Vagina (tissue), 2 donors: Measurements from ENCODE around the gene SPEG. TPM values are rescaled to one million over a fixed set of nuclear protein-coding genes. Genes with fewer than 3 reads are reported as not detected.

Experiments
- DNase-seq, 2 donors: peaks; one replicate each; pipeline ENCODE4 v3.0.0-alpha.2; 2017; ENCODE audit errors: extremely low spot score in 2 of 2
- H3K27ac ChIP-seq: fragments of 200-600 bp; sonication (generic); one replicate; pipeline ENCODE4 v1.5.1; 2019
- H3K27me3 ChIP-seq: fragments of 200-600 bp; sonication (generic); one replicate; pipeline ENCODE4 v1.5.1; 2019
- H3K36me3 ChIP-seq, 2 donors: fragments of 200-600 bp; sonication (generic); one replicate each; pipeline ENCODE4 v1.5.1; 2017 to 2019
- H3K4me1 ChIP-seq: fragments of 200-600 bp; sonication (generic); one replicate; pipeline ENCODE4 v1.5.1; 2019
- H3K4me3 ChIP-seq, 2 donors: fragments of 200-600 bp; sonication (generic); 1 replicate in 1 of 2; 2 replicates in 1 of 2; pipeline ENCODE4 v1.5.1; 2016 to 2019
- H3K9me3 ChIP-seq: fragments of 200-600 bp; sonication (generic); one replicate; pipeline ENCODE4 v1.5.1; 2019
- POLR2A ChIP-seq, 2 donors: fragments of 450-650 bp; IDR thresholded peaks; one replicate each; pipeline ENCODE4 v1.6.1; 2017; ENCODE audit warnings: antibody characterized with exemption in 2 of 2, mild to moderate bottlenecking in 2 of 2, moderate library complexity in 2 of 2
- POLR2AphosphoS5 ChIP-seq, 2 donors: sonication (generic); formaldehyde crosslinking; IDR thresholded peaks; one replicate each; pipeline ENCODE4 v1.9.0; 2017; ENCODE audit warnings: antibody characterized with exemption in 2 of 2, mild to moderate bottlenecking in 2 of 2, low read depth in 1 of 2; ENCODE audit not compliant: insufficient read depth in 1 of 2
- intact Hi-C: fragments of 100-400 bp; cut with DNase I; formaldehyde crosslinking; loops from one replicate; pipeline ENCODE4 v1.15.1; 2023
- total RNA-seq: library from RNA; depleted of rRNA; stranded (reverse); fragments of >200 nt; gene quantifications from one replicate; pipeline ENCODE4 v1.2.3, GENCODE V29; 2016
- TF ChIP-seq, protein P1 (sequence below), 3 experiments: fragments of 450-650 bp in 2 of 3; fragments of 200-600 bp in 1 of 3; sonication (generic) in 1 of 3; IDR thresholded peaks; one replicate each; pipeline ENCODE4 v1.5.1; 2017 to 2019; ENCODE audit warnings: antibody characterized with exemption in 3 of 3, mild to moderate bottlenecking in 2 of 3, moderate library complexity in 2 of 3

Gene SPEG
- total RNA-seq, 1 donor from 2014 or later, result 28.2 TPM

DNA sequence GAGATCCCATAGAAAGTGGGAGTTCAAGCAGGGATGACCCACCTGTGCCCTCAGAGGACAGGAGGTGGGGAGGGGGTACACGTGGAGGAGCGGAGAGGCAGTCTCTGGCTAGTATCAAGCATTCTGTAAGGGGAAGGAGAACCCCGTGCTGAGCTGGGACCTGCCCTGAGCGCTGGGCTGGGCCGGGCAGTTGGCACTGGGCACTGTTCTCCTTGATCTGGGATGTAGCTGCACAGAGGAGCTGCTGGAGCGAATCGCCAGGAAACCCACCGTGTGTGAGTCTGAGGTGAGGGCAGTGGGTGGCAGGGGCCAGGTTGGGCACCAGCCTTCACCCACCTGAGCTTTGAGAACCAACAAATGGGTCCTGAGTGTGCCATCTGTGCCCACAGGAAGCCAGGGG, 44.3 kb downstream of the SPEG start:
- H3K4me1 ChIP-seq, result peaks cover 29% of the 10 kb centered on the region
- no peaks in the 10 kb centered on the region for H3K36me3 ChIP-seq
- no peaks in the 10 kb centered on the region for H3K27me3 ChIP-seq

DNA sequence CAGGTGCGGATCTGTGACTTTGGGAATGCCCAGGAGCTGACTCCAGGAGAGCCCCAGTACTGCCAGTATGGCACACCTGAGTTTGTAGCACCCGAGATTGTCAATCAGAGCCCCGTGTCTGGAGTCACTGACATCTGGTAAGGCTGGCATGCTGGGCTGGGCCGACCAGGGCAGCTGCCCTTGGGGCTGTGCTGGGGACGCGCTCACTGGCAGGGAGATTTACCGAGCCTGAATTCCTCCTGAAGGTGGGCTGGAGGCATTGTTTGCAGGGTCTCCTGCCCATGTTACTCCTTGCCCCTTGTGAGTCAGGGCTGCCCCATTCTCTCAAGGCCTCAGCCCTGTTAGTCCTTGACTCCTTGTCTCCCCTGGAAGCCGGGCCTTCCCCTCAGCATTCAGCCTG, 45.4 kb downstream of the SPEG start:
- no peaks in the 10 kb centered on the region for H3K36me3 ChIP-seq
- no peak overlapping the region for H3K4me3 ChIP-seq
- H3K27ac ChIP-seq, result no peak overlapping the region
- H3K4me1 ChIP-seq, result peaks cover 40% of the 10 kb centered on the region
- intact Hi-C loops, result no loop called here
- H3K27me3 ChIP-seq, result no peaks in the 10 kb centered on the region
- no peak for DNase-seq
- TF ChIP-seq POLR2A (IDR thresholded peaks at IDR 0.05) (no peak), POLR2AphosphoS5 (IDR thresholded peaks at IDR 0.05; ENCODE audit: insufficient read depth in 1 of 2, low read depth in 1 of 2) (no peak)
- TF ChIP-seq, protein P1, sequence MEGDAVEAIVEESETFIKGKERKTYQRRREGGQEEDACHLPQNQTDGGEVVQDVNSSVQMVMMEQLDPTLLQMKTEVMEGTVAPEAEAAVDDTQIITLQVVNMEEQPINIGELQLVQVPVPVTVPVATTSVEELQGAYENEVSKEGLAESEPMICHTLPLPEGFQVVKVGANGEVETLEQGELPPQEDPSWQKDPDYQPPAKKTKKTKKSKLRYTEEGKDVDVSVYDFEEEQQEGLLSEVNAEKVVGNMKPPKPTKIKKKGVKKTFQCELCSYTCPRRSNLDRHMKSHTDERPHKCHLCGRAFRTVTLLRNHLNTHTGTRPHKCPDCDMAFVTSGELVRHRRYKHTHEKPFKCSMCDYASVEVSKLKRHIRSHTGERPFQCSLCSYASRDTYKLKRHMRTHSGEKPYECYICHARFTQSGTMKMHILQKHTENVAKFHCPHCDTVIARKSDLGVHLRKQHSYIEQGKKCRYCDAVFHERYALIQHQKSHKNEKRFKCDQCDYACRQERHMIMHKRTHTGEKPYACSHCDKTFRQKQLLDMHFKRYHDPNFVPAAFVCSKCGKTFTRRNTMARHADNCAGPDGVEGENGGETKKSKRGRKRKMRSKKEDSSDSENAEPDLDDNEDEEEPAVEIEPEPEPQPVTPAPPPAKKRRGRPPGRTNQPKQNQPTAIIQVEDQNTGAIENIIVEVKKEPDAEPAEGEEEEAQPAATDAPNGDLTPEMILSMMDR (IDR thresholded peaks at IDR 0.05), result no peak
- no peaks in the 10 kb centered on the region for H3K9me3 ChIP-seq

More for the DNA sequence above, 44.3 kb downstream of the SPEG start:
- H3K4me3 ChIP-seq, result no peak overlapping the region
- H3K9me3 ChIP-seq, result no peaks in the 10 kb centered on the region
- no peak overlapping the region for H3K27ac ChIP-seq
- intact Hi-C loops, result no loop called here
- no peak for DNase-seq
- TF ChIP-seq, protein P1 (IDR thresholded peaks at IDR 0.05), result no peak
- TF ChIP-seq POLR2AphosphoS5 (IDR thresholded peaks at IDR 0.05; ENCODE audit: insufficient read depth in 1 of 2, low read depth in 1 of 2) (no peak), POLR2A (IDR thresholded peaks at IDR 0.05) (no peak)

DNA sequence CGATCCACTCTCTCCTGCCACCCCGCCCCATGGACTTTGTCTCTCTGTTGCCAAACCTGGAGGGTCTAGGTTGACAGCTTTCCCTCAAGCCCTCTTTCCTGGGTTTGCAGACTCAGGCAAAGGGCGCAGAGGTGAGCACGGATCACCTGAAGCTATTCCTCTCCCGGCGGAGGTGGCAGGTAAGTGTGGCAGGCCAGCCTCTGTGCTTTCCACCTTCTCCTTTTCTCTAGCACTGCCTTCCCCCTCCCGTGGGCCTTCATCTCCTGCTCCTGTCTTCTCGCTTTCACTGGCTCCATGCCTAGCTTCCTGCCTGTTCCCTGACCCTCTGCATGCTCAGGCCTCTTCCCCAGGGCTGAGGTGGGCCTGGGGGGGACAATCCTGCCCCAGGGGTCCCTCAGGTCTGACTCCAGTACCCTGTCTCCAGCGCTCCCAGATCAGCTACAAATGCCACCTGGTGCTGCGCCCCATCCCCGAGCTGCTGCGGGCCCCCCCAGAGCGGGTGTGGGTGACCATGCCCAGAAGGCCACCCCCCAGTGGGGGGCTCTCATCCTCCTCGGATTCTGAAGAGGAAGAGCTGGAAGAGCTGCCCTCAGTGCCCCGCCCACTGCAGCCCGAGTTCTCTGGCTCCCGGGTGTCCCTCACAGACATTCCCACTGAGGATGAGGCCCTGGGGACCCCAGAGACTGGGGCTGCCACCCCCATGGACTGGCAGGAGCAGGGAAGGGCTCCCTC, 48.2 kb downstream of the SPEG start:
- no peak for DNase-seq
- no peaks in the 10 kb centered on the region for H3K36me3 ChIP-seq
- intact Hi-C loops, result no loop called here
- TF ChIP-seq POLR2A (IDR thresholded peaks at IDR 0.05), result no peak
- TF ChIP-seq POLR2AphosphoS5 (IDR thresholded peaks at IDR 0.05; ENCODE audit: insufficient read depth in 1 of 2, low read depth in 1 of 2), result no peak
- TF ChIP-seq, protein P1 (IDR thresholded peaks at IDR 0.05), result no peak
- H3K4me3 ChIP-seq, result no peak overlapping the region
- no peaks in the 10 kb centered on the region for H3K9me3 ChIP-seq
- peak overlapping the region; percentile 40 for H3K27ac ChIP-seq
- no peaks in the 10 kb centered on the region for H3K27me3 ChIP-seq
- H3K4me1 ChIP-seq, result peaks cover 24% of the 10 kb centered on the region

DNA sequence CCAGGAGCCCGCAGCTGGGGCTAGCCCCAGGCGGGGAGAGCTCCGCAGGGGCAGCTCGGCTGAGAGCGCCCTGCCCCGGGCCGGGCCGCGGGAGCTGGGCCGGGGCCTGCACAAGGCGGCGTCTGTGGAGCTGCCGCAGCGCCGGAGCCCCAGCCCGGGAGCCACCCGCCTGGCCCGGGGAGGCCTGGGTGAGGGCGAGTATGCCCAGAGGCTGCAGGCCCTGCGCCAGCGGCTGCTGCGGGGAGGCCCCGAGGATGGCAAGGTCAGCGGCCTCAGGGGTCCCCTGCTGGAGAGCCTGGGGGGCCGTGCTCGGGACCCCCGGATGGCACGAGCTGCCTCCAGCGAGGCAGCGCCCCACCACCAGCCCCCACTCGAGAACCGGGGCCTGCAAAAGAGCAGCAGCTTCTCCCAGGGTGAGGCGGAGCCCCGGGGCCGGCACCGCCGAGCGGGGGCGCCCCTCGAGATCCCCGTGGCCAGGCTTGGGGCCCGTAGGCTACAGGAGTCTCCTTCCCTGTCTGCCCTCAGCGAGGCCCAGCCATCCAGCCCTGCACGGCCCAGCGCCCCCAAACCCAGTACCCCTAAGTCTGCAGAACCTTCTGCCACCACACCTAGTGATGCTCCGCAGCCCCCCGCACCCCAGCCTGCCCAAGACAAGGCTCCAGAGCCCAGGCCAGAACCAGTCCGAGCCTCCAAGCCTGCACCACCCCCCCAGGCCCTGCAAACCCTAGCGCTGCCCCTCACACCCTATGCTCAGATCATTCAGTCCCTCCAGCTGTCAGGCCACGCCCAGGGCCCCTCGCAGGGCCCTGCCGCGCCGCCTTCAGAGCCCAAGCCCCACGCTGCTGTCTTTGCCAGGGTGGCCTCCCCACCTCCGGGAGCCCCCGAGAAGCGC, 49.1 kb downstream of the SPEG start:
- peaks cover 24% of the 10 kb centered on the region for H3K4me1 ChIP-seq
- H3K36me3 ChIP-seq, result no peaks in the 10 kb centered on the region
- intact Hi-C loops, result no loop called here
- DNase-seq, result no peak
- peak overlapping the region; percentile 40 for H3K27ac ChIP-seq
- no peaks in the 10 kb centered on the region for H3K27me3 ChIP-seq
- peak overlapping the region; percentile 24 to 46 for H3K4me3 ChIP-seq
- TF ChIP-seq POLR2A (IDR thresholded peaks at IDR 0.05), result no peak
- TF ChIP-seq, protein P1 (IDR thresholded peaks at IDR 0.05), result no peak
- TF ChIP-seq POLR2AphosphoS5 (IDR thresholded peaks at IDR 0.05; ENCODE audit: insufficient read depth in 1 of 2, low read depth in 1 of 2), result no peak
- H3K9me3 ChIP-seq, result no peaks in the 10 kb centered on the region
